ENCODE results near the gene FAM174C. TPM values are rescaled to one million over a fixed set of nuclear protein-coding genes. Genes with fewer than 3 reads are reported as not detected.
A peak's percentile ranks its signal among the peaks of the same experiment; 100 is the strongest.

The FAM174C gene
- total and polyA plus RNA-seq, 10 of the 15 experiments (the other 5 are each of a cell fraction or from before 2014, with no cell fraction given): 0.89 to 94.6 (median 43.6) TPM

DNA sequence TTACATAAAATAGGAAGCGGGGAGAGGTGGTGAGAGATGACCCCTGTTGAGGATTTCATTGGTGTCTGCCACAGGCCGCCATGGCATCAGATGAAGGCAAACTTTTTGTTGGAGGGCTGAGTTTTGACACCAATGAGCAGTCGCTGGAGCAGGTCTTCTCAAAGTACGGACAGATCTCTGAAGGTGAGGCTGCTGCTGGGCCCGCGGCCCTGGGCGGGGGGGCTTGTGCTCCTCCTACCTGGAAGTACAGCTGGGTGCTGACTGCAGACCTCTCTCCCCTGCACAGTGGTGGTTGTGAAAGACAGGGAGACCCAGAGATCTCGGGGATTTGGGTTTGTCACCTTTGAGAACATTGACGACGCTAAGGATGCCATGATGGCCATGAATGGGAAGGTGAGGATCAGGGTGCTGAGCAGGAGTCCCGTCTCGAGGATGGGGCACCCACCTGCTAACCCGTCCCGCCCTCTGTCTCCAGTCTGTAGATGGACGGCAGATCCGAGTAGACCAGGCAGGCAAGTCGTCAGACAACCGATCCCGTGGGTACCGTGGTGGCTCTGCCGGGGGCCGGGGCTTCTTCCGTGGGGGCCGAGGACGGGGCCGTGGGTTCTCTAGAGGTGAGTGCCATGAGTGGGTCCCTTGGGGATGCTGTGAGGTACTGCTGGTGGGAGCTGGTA, 4.3 kb upstream of the FAM174C start:
- POLR2A ChIA-PET: interaction anchor here (0.5 to 1.0 kb wide), 3 partner anchors 18 to 174 kb away, joined by 3 to 6 read pairs (median 4); no protein-coding TSS in a partner anchor
- intact Hi-C loops (cut with micrococcal nuclease; ENCODE audit: unreplicated experiment): no loop called here

More for the DNA sequence above, 4.3 kb upstream of the FAM174C start:
- 32% methylated on average over 26 of the region's 26 CpGs for WGBS (ENCODE audit: insufficient coverage, insufficient replicate concordance, low lambda C conversion rate, missing lambda C conversion rate)
- peak overlapping the region; percentile 98 for H3K9ac ChIP-seq (ENCODE audit: control insufficient read depth, insufficient read depth, low read length)
- no peaks in the 10 kb centered on the region for H3K27me3 ChIP-seq (replicated peaks in 1 of 2; ENCODE audit: control insufficient read depth in 2 of 2, insufficient read depth in 2 of 2, low read length in 1 of 2)
- ChIA-PET SMC1A (ENCODE audit: uncharacterized antibody, unreplicated experiment) (no interaction called here), RAD21 (ENCODE audit: unreplicated experiment) (no interaction called here), CTCF (interaction anchor here (4.0 kb wide), 1 partner anchor 27 kb away, joined by 32 read pairs; no protein-coding TSS in a partner anchor)
- H3K27ac ChIP-seq (ENCODE audit: control insufficient read depth, insufficient read depth): peak overlapping the region; percentile 98; the same call in 1 of the 2 replicates
- DNase-seq (ENCODE audit: low read depth, low spot score) (no peak), ATAC-seq (no peak), FAIRE-seq (peak; percentile 41)
- TF ChIP-seq POLR2A (IDR thresholded peaks at IDR 0.05; ENCODE audit: low read depth, low read length): peak; percentile 55
- no peak for TF ChIP-seq FOS (IDR thresholded peaks at IDR 0.05; ENCODE audit: borderline replicate concordance, extremely low read depth, insufficient read length)
- no peak; the same call in 1 of the 2 replicates for TF ChIP-seq POLR2AphosphoS2 (IDR thresholded peaks at IDR 0.05; ENCODE audit: low read depth, low read length)
- TF ChIP-seq RUNX3 (IDR thresholded peaks at IDR 0.05; ENCODE audit: low read length): no peak
- TF ChIP-seq POLR2AphosphoS5 (IDR thresholded peaks at IDR 0.05; ENCODE audit: low read length): peak; percentile 35; the same call in 1 of the 2 replicates
- TF ChIP-seq, protein P1, sequence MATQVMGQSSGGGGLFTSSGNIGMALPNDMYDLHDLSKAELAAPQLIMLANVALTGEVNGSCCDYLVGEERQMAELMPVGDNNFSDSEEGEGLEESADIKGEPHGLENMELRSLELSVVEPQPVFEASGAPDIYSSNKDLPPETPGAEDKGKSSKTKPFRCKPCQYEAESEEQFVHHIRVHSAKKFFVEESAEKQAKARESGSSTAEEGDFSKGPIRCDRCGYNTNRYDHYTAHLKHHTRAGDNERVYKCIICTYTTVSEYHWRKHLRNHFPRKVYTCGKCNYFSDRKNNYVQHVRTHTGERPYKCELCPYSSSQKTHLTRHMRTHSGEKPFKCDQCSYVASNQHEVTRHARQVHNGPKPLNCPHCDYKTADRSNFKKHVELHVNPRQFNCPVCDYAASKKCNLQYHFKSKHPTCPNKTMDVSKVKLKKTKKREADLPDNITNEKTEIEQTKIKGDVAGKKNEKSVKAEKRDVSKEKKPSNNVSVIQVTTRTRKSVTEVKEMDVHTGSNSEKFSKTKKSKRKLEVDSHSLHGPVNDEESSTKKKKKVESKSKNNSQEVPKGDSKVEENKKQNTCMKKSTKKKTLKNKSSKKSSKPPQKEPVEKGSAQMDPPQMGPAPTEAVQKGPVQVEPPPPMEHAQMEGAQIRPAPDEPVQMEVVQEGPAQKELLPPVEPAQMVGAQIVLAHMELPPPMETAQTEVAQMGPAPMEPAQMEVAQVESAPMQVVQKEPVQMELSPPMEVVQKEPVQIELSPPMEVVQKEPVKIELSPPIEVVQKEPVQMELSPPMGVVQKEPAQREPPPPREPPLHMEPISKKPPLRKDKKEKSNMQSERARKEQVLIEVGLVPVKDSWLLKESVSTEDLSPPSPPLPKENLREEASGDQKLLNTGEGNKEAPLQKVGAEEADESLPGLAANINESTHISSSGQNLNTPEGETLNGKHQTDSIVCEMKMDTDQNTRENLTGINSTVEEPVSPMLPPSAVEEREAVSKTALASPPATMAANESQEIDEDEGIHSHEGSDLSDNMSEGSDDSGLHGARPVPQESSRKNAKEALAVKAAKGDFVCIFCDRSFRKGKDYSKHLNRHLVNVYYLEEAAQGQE (IDR thresholded peaks at IDR 0.05; ENCODE audit: low read depth, low read length): no peak
- no peak overlapping the region for H2AFZ ChIP-seq (ENCODE audit: control insufficient read depth, low read depth, low read length)
- peaks cover 58% of the 10 kb centered on the region for H3K79me2 ChIP-seq (ENCODE audit: control insufficient read depth, insufficient read depth, low read length)
- H3K4me2 ChIP-seq (ENCODE audit: control insufficient read depth, insufficient read depth): peak overlapping the region; percentile 99
- no peaks in the 10 kb centered on the region; the same call in 1 of the 2 replicates for H4K20me1 ChIP-seq (ENCODE audit: control insufficient read depth, insufficient read depth)
- peaks cover 35% of the 10 kb centered on the region for H3K4me1 ChIP-seq (ENCODE audit: control insufficient read depth, insufficient read depth, low read length)
- BruUV-seq (replicated peaks): no TSS peak
- peaks cover 34 to 35% of the 10 kb centered on the region in 2 experiments for H3K36me3 ChIP-seq (ENCODE audit: control insufficient read depth in 2 of 2, insufficient read depth in 2 of 2, low read length in 1 of 2)
- in situ Hi-C loops (cut with MboI): no loop called here
- H3K9me3 ChIP-seq (replicated peaks; ENCODE audit: control insufficient read depth, insufficient read depth, low read length): no peaks in the 10 kb centered on the region
- peak overlapping the region; percentile 98 for H3K4me3 ChIP-seq

Data from GM12878 (cell line).